ENCODE data around the gene DGKH.

GRCh38 chr13:42275506-42275905, 227.1 kb downstream of the DGKH start:
- no peak for TF ChIP-seq CTCF (IDR thresholded peaks at IDR 0.05; ENCODE audit: poor library complexity)
- no peak for TF ChIP-seq EZH2phosphoT487 (IDR thresholded peaks at IDR 0.05; ENCODE audit: low read depth, severe bottlenecking, unreplicated experiment)
- no peak for TF ChIP-seq EZH2 (IDR thresholded peaks at IDR 0.05; ENCODE audit: borderline replicate concordance)
